ENCODE results near the gene ASCL5. TPM values are rescaled to one million over a fixed set of nuclear protein-coding genes. Genes with fewer than 3 reads are reported as not detected.
"Not testable (repeated sequence)": the region's sequence is repeated elsewhere in the genome, so short reads cannot be mapped to it uniquely, and the experiment has no call there.

Gene ASCL5
- total RNA-seq, 1 donor from 2014 or later: not detected

DNA sequence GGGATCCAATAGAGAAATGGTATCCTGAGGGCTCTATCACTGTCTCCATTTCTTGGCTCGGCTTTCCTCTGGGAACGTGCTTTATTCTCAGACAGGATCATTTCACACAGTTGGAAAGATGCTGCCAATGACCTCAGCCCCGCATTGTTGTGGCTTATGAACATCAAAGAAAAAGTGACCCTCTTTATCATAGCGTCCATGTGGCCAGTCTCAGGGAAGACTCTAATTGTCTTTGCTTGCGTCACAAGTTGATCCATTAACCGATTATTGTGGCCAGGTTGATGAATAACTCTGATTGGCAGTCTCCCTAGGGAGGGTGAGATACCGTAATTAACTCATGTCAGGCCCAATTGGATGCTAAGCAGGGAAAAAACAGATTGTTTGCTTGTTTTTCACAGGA lies 37.7 kb upstream of the ASCL5 start:
- H3K36me3 ChIP-seq: no peaks in the 10 kb centered on the region
- TF ChIP-seq, protein P1, sequence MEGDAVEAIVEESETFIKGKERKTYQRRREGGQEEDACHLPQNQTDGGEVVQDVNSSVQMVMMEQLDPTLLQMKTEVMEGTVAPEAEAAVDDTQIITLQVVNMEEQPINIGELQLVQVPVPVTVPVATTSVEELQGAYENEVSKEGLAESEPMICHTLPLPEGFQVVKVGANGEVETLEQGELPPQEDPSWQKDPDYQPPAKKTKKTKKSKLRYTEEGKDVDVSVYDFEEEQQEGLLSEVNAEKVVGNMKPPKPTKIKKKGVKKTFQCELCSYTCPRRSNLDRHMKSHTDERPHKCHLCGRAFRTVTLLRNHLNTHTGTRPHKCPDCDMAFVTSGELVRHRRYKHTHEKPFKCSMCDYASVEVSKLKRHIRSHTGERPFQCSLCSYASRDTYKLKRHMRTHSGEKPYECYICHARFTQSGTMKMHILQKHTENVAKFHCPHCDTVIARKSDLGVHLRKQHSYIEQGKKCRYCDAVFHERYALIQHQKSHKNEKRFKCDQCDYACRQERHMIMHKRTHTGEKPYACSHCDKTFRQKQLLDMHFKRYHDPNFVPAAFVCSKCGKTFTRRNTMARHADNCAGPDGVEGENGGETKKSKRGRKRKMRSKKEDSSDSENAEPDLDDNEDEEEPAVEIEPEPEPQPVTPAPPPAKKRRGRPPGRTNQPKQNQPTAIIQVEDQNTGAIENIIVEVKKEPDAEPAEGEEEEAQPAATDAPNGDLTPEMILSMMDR (IDR thresholded peaks at IDR 0.05; ENCODE audit: borderline replicate concordance): no peak
- no peak overlapping the region for H3K27ac ChIP-seq (replicated peaks)
- no peak overlapping the region for H3K4me3 ChIP-seq
- H3K27me3 ChIP-seq (ENCODE audit: low read depth): no peaks in the 10 kb centered on the region
- no peak for DNase-seq
- intact Hi-C loops (cut with micrococcal nuclease): no loop called here
- no peaks in the 10 kb centered on the region for H3K9me3 ChIP-seq (replicated peaks)
- H3K4me1 ChIP-seq: peaks cover 5% of the 10 kb centered on the region

GRCh38 chr1:201163707-201164106 lies 36.7 kb upstream of the ASCL5 start:
- TF ChIP-seq, protein P1 (IDR thresholded peaks at IDR 0.05; ENCODE audit: borderline replicate concordance): no peak
- no peaks in the 10 kb centered on the region for H3K9me3 ChIP-seq (replicated peaks)
- DNase-seq: no peak
- H3K27me3 ChIP-seq (ENCODE audit: low read depth): no peaks in the 10 kb centered on the region
- no peaks in the 10 kb centered on the region for H3K4me1 ChIP-seq
- no peak overlapping the region for H3K4me3 ChIP-seq
- H3K27ac ChIP-seq (replicated peaks): no peak overlapping the region
- intact Hi-C loops (cut with micrococcal nuclease): no loop called here
- H3K36me3 ChIP-seq: no peaks in the 10 kb centered on the region

DNA sequence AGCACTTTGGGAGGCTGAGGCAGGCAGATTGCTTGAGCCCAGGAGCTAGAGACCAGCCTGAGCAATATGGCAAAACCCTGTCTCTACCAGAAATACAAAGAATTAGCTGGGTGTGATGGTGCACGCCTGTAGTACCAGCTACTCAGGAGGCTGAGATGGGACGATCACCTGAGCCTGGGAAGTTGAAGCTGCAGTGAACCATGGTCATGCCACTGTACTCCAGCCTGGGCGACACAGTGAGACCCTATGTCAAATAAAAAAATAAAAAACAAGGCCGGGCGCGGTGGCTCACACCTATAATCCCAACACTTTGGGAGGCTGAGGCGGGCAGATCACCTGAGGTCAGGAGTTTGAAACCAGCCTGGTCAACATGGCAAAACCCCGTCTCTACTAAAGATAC lies 36.1 kb upstream of the ASCL5 start:
- H3K36me3 ChIP-seq; H3K4me1 ChIP-seq; intact Hi-C loops (cut with micrococcal nuclease); H3K4me3 ChIP-seq; DNase-seq; H3K27me3 ChIP-seq (ENCODE audit: low read depth); H3K27ac ChIP-seq (replicated peaks); H3K9me3 ChIP-seq (replicated peaks): not testable (repeated sequence)

DNA sequence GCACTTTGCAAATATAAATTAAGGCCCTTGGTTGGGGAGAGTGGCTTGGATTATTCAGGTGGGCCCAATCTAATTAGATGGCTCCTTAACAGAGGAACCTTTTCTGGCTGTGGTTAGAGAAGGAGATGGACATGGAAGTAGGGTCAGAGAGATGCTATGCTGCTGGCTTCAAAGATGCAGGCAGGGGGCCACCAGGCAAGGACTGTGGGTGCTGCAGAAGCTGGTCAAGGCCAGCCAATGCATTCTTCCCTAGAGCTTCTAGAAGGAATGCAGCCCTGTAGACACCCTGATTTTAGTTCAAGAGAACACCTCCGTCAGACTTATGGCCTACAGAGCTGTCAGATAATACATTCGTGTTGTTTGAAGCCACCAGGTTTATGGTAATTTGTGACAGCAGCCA lies 31.0 kb upstream of the ASCL5 start:
- H3K27me3 ChIP-seq (ENCODE audit: low read depth): no peaks in the 10 kb centered on the region
- TF ChIP-seq, protein P1 (IDR thresholded peaks at IDR 0.05; ENCODE audit: borderline replicate concordance): no peak
- no peaks in the 10 kb centered on the region for H3K36me3 ChIP-seq
- H3K4me1 ChIP-seq: peaks cover 22% of the 10 kb centered on the region
- H3K9me3 ChIP-seq (replicated peaks): no peaks in the 10 kb centered on the region
- DNase-seq: no peak
- no peak overlapping the region for H3K27ac ChIP-seq (replicated peaks)
- intact Hi-C loops (cut with micrococcal nuclease): no loop called here
- H3K4me3 ChIP-seq: no peak overlapping the region

GRCh38 chr1:201156819-201157218 lies 29.8 kb upstream of the ASCL5 start:
- intact Hi-C loops (cut with micrococcal nuclease): no loop called here
- peaks cover 26% of the 10 kb centered on the region for H3K4me1 ChIP-seq
- TF ChIP-seq, protein P1 (IDR thresholded peaks at IDR 0.05; ENCODE audit: borderline replicate concordance): no peak

DNA sequence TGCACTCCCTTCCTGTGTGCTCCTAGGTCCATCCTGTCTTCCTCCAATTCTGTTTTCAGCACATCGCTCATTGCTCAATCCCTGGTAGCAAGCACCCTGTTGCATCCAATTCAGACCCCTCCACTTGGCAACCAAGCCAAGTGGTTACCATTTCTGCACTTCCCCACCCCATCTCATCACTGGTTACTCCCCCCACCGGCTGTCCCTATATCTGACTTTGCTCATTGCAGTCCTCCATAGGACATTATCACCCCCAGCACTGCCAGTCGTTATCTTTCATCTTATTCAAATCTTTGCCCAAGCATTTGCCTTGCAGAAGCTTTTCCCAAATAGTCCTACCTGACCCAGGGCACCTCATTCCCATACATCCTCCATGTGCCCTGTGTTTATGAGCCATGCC lies 29.4 kb upstream of the ASCL5 start:
- no peak overlapping the region for H3K4me3 ChIP-seq
- H3K9me3 ChIP-seq (replicated peaks): no peaks in the 10 kb centered on the region
- peaks cover 5% of the 10 kb centered on the region for H3K36me3 ChIP-seq
- intact Hi-C loops (cut with micrococcal nuclease): no loop called here
- no peak overlapping the region for H3K27ac ChIP-seq (replicated peaks)
- H3K27me3 ChIP-seq (ENCODE audit: low read depth): no peaks in the 10 kb centered on the region
- TF ChIP-seq, protein P1 (IDR thresholded peaks at IDR 0.05; ENCODE audit: borderline replicate concordance): no peak
- no peak for DNase-seq
- H3K4me1 ChIP-seq: peaks cover 26% of the 10 kb centered on the region

More at GRCh38 chr1:201156819-201157218, 29.8 kb upstream of the ASCL5 start:
- no peak for DNase-seq
- no peak overlapping the region for H3K4me3 ChIP-seq
- H3K27me3 ChIP-seq (ENCODE audit: low read depth): no peaks in the 10 kb centered on the region
- no peaks in the 10 kb centered on the region for H3K9me3 ChIP-seq (replicated peaks)
- no peak overlapping the region for H3K27ac ChIP-seq (replicated peaks)
- peaks cover under 1% of the 10 kb centered on the region for H3K36me3 ChIP-seq
